ENCODE measurements around the gene DDX42.
"Not testable (repeated sequence)": the region's sequence is repeated elsewhere in the genome, so short reads cannot be mapped to it uniquely, and the experiment has no call there.

DDX42 gene

GRCh38 chr17:63842173-63842539 is 68.2 kb downstream of the DDX42 start:
- DNase-seq = no peak

- peak; percentile 93 for DNase-seq
Measured at GRCh38 chr17:63842540-63843386, 68.8 kb downstream of the DDX42 start, which contains the start of gene SMARCD2. Gene SMARCD2, minus strand, starts transcription at chr17:63842685. Its CDS starts 11 bp downstream, at chr17:63842674.

GRCh38 chr17:63843387-63843888 is 69.5 kb downstream of the DDX42 start:
- not testable (repeated sequence) for DNase-seq

GRCh38 chr17:63843910-63844677 is 70.1 kb downstream of the DDX42 start:
- DNase-seq = no peak

- no peak for DNase-seq
Measured at GRCh38 chr17:63845509-63845908, 71.5 kb downstream of the DDX42 start.

- DNase-seq = no peak
Measured at GRCh38 chr17:63847525-63848249, 73.7 kb downstream of the DDX42 start.

- no peak for DNase-seq
Measured at GRCh38 chr17:63848834-63849689, 75.1 kb downstream of the DDX42 start.

GRCh38 chr17:63850401-63850800 is 76.4 kb downstream of the DDX42 start:
- no peak for DNase-seq

GRCh38 chr17:63853260-63853659 is 79.3 kb downstream of the DDX42 start:
- DNase-seq = no peak

GRCh38 chr17:63854709-63855108 is 80.7 kb downstream of the DDX42 start:
- DNase-seq = no peak

- no peak for DNase-seq
Measured at GRCh38 chr17:63855185-63855584, 81.2 kb downstream of the DDX42 start.

- DNase-seq = not testable (repeated sequence)
Measured at GRCh38 chr17:63856425-63856824, 82.5 kb downstream of the DDX42 start.

GRCh38 chr17:63859257-63859656 is 85.3 kb downstream of the DDX42 start:
- no peak for DNase-seq

GRCh38 chr17:63866625-63867024 is 92.7 kb downstream of the DDX42 start:
- not testable (repeated sequence) for DNase-seq
